GM12878 (cell line): ENCODE results near the gene HSD17B12.

Source experiments
- CHD2 ChIP-seq: IDR thresholded peaks from 2 replicates; pipeline ENCODE4 v1.6.1; 2011; ENCODE audit warnings: low read depth, low read length, improper control_type of control experiment, borderline replicate concordance
- EZH2 ChIP-seq: IDR thresholded peaks from 2 replicates; pipeline ENCODE4 v1.6.1; 2012; ENCODE audit warnings: low read depth, mild to moderate bottlenecking, control low read depth, inconsistent platforms, low read length, borderline replicate concordance; ENCODE audit not compliant: control insufficient read depth
- POLR2A ChIP-seq: IDR thresholded peaks from 2 replicates; pipeline ENCODE4 v1.6.1; 2011; ENCODE audit warnings: low read depth, mild to moderate bottlenecking, low read length
- POLR2AphosphoS5 ChIP-seq: IDR thresholded peaks from 2 replicates; pipeline ENCODE4 v1.6.1; 2011; ENCODE audit warnings: mild to moderate bottlenecking, low read length, inconsistent platforms
- RAD21 ChIP-seq: IDR thresholded peaks from 2 replicates; pipeline ENCODE4 v1.6.1; 2011; ENCODE audit warnings: mild to moderate bottlenecking, low read depth, low read length, moderate library complexity; ENCODE audit not compliant: insufficient read depth
- RCOR1 ChIP-seq: conservative IDR thresholded peaks from 2 replicates; pipeline ENCODE4 v1.6.1; 2012; ENCODE audit warnings: low read depth, low read length, improper control_type of control experiment
- TCF3 ChIP-seq: IDR thresholded peaks from 2 replicates; pipeline ENCODE4 v1.6.1; 2012; ENCODE audit warnings: low read depth, mild to moderate bottlenecking, low read length, borderline replicate concordance; ENCODE audit not compliant: insufficient read depth
- ZNF24 ChIP-seq: fragments of 450-650 bp; IDR thresholded peaks from 2 replicates; pipeline ENCODE4 v1.6.1; 2017; ENCODE audit warnings: antibody characterized with exemption, mild to moderate bottlenecking
- TF ChIP-seq, protein P1 (sequence below): IDR thresholded peaks from 2 replicates; pipeline ENCODE4 v1.6.1; 2012; ENCODE audit warnings: low read depth, low read length, improper control_type of control experiment
- TF ChIP-seq, protein P2 (sequence below), 3 experiments: IDR thresholded peaks in 2 of 3; conservative IDR thresholded peaks in 1 of 3; 2 replicates each; pipeline ENCODE4 v1.5.1; 2011; ENCODE audit warnings: low read depth in 3 of 3, low read length in 3 of 3, mild to moderate bottlenecking in 3 of 3, control low read depth in 2 of 3, moderate library complexity in 2 of 3, inconsistent platforms in 1 of 3, mixed read lengths in 1 of 3; ENCODE audit not compliant: control insufficient read depth in 2 of 3, insufficient read depth in 1 of 3; ENCODE audit errors: extremely low read depth in 1 of 3
- TF ChIP-seq, protein P3 (sequence below): IDR thresholded peaks from 2 replicates; pipeline ENCODE4 v1.6.1; 2012; ENCODE audit warnings: mild to moderate bottlenecking, low read depth, low read length
- TF ChIP-seq, protein P4 (sequence below): fragments of 450-650 bp; IDR thresholded peaks from 2 replicates; pipeline ENCODE4 v1.6.1; 2017; ENCODE audit warnings: mild to moderate bottlenecking, moderate library complexity
- TF ChIP-seq, protein P5 (sequence below): fragments of 450-650 bp; IDR thresholded peaks from 2 replicates; pipeline ENCODE4 v1.6.1; 2017; ENCODE audit warnings: mild to moderate bottlenecking

DNA sequence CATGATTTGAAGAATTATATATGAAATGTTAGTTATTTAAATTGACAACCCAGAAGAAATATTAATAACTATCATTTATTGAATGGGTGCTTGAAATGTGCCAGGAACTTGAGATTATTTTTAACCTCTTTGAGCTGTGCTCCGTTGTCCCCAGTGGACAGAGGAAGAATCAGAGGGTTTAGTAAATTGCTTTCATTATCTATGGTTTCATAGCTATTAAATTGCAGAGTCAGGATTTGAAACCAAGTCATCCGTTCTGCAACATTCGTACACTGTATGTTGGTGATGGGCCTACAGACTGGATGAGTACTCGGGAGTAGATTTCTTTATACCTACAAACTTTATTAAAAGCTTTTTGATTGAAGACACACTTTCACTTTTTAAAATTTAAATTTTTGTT, 4.9 kb downstream of the HSD17B12 start:
- TF ChIP-seq, protein P1, sequence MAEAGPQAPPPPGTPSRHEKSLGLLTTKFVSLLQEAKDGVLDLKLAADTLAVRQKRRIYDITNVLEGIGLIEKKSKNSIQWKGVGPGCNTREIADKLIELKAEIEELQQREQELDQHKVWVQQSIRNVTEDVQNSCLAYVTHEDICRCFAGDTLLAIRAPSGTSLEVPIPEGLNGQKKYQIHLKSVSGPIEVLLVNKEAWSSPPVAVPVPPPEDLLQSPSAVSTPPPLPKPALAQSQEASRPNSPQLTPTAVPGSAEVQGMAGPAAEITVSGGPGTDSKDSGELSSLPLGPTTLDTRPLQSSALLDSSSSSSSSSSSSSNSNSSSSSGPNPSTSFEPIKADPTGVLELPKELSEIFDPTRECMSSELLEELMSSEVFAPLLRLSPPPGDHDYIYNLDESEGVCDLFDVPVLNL = no peak
- TF ChIP-seq, protein P2, sequence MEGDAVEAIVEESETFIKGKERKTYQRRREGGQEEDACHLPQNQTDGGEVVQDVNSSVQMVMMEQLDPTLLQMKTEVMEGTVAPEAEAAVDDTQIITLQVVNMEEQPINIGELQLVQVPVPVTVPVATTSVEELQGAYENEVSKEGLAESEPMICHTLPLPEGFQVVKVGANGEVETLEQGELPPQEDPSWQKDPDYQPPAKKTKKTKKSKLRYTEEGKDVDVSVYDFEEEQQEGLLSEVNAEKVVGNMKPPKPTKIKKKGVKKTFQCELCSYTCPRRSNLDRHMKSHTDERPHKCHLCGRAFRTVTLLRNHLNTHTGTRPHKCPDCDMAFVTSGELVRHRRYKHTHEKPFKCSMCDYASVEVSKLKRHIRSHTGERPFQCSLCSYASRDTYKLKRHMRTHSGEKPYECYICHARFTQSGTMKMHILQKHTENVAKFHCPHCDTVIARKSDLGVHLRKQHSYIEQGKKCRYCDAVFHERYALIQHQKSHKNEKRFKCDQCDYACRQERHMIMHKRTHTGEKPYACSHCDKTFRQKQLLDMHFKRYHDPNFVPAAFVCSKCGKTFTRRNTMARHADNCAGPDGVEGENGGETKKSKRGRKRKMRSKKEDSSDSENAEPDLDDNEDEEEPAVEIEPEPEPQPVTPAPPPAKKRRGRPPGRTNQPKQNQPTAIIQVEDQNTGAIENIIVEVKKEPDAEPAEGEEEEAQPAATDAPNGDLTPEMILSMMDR (IDR thresholded peaks at IDR 0.05 in 2 of 3, conservative IDR thresholded peaks at IDR 0.05 in 1 of 3; ENCODE audit: control insufficient read depth in 2 of 3, extremely low read depth in 1 of 3, insufficient read depth in 1 of 3, low read depth in 3 of 3, low read length in 3 of 3) = peak in 2 of 3 experiments; percentile 17 to 38; a peak in 3 of 6 replicates
- TF ChIP-seq POLR2AphosphoS5 (no peak), CHD2 (no peak), POLR2A (no peak), TCF3 (no peak), EZH2 (no peak), RCOR1 (no peak), ZNF24 (no peak), RAD21 (no peak)
- TF ChIP-seq, protein P3, sequence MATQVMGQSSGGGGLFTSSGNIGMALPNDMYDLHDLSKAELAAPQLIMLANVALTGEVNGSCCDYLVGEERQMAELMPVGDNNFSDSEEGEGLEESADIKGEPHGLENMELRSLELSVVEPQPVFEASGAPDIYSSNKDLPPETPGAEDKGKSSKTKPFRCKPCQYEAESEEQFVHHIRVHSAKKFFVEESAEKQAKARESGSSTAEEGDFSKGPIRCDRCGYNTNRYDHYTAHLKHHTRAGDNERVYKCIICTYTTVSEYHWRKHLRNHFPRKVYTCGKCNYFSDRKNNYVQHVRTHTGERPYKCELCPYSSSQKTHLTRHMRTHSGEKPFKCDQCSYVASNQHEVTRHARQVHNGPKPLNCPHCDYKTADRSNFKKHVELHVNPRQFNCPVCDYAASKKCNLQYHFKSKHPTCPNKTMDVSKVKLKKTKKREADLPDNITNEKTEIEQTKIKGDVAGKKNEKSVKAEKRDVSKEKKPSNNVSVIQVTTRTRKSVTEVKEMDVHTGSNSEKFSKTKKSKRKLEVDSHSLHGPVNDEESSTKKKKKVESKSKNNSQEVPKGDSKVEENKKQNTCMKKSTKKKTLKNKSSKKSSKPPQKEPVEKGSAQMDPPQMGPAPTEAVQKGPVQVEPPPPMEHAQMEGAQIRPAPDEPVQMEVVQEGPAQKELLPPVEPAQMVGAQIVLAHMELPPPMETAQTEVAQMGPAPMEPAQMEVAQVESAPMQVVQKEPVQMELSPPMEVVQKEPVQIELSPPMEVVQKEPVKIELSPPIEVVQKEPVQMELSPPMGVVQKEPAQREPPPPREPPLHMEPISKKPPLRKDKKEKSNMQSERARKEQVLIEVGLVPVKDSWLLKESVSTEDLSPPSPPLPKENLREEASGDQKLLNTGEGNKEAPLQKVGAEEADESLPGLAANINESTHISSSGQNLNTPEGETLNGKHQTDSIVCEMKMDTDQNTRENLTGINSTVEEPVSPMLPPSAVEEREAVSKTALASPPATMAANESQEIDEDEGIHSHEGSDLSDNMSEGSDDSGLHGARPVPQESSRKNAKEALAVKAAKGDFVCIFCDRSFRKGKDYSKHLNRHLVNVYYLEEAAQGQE = no peak
- TF ChIP-seq, protein P4, sequence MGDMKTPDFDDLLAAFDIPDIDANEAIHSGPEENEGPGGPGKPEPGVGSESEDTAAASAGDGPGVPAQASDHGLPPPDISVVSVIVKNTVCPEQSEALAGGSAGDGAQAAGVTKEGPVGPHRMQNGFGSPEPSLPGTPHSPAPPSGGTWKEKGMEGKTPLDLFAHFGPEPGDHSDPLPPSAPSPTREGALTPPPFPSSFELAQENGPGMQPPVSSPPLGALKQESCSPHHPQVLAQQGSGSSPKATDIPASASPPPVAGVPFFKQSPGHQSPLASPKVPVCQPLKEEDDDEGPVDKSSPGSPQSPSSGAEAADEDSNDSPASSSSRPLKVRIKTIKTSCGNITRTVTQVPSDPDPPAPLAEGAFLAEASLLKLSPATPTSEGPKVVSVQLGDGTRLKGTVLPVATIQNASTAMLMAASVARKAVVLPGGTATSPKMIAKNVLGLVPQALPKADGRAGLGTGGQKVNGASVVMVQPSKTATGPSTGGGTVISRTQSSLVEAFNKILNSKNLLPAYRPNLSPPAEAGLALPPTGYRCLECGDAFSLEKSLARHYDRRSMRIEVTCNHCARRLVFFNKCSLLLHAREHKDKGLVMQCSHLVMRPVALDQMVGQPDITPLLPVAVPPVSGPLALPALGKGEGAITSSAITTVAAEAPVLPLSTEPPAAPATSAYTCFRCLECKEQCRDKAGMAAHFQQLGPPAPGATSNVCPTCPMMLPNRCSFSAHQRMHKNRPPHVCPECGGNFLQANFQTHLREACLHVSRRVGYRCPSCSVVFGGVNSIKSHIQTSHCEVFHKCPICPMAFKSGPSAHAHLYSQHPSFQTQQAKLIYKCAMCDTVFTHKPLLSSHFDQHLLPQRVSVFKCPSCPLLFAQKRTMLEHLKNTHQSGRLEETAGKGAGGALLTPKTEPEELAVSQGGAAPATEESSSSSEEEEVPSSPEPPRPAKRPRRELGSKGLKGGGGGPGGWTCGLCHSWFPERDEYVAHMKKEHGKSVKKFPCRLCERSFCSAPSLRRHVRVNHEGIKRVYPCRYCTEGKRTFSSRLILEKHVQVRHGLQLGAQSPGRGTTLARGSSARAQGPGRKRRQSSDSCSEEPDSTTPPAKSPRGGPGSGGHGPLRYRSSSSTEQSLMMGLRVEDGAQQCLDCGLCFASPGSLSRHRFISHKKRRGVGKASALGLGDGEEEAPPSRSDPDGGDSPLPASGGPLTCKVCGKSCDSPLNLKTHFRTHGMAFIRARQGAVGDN = no peak
- TF ChIP-seq, protein P5, sequence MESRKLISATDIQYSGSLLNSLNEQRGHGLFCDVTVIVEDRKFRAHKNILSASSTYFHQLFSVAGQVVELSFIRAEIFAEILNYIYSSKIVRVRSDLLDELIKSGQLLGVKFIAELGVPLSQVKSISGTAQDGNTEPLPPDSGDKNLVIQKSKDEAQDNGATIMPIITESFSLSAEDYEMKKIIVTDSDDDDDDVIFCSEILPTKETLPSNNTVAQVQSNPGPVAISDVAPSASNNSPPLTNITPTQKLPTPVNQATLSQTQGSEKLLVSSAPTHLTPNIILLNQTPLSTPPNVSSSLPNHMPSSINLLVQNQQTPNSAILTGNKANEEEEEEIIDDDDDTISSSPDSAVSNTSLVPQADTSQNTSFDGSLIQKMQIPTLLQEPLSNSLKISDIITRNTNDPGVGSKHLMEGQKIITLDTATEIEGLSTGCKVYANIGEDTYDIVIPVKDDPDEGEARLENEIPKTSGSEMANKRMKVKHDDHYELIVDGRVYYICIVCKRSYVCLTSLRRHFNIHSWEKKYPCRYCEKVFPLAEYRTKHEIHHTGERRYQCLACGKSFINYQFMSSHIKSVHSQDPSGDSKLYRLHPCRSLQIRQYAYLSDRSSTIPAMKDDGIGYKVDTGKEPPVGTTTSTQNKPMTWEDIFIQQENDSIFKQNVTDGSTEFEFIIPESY = no peak
